Left kidney (tissue), 2 donors: ENCODE data around the gene CD163L1. TPM values are rescaled to one million over a fixed set of nuclear protein-coding genes. Genes with fewer than 3 reads are reported as not detected.
"Not testable (repeated sequence)": the region's sequence is repeated elsewhere in the genome, so short reads cannot be mapped to it uniquely, and the experiment has no call there.

Experiments used
- DNase-seq: peaks from one replicate; pipeline ENCODE4 v3.0.0-alpha.2; 2013
- polyA plus RNA-seq: library from polyadenylated mRNA; unstranded; fragments of 120-200 nt; gene quantifications from one replicate; pipeline ENCODE4 v1.2.1, GENCODE V29; 2013; ENCODE audit not compliant: insufficient read length

CD163L1 gene
- polyA plus RNA-seq, 1 donor: 2.2 TPM

DNA sequence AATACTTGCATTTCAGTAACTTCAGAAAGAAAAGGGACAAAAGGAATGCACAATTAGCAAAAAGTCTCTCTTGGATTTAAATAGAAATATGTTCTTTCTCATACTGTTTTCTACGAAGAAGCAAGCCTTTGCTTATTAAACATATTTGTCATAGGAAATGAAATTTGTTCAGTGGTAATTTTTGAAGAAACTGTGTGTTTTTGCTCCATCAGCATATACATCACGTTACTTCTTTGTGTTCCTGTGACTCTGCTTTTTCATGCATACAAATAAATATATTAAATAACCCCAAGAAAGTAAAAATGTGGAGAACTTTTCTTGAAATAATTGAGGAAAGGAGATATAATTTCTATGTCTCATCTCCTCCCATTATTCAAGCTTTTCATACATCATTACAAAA lies 39.7 kb downstream of the CD163L1 start:
- DNase-seq: no peak

DNA sequence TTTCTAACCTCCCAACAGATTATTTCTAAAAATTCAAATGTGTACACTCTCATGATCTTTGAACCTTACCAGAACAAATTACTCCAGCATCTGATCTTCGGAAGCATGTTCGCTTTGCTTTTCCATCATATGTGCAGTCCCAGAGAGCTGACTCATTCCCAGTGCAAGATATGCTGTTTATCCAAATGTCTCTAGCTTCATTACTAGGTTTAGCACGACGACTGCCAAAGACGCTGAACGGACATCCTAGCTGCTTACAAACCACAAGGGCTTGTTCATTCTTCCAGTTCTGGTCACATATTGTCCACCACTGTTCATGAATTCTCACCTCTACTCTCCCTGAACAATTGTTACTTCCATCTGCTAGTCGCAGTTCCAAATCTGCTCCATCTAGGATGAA lies 40.5 kb downstream of the CD163L1 start:
- DNase-seq: no peak

- no peak for DNase-seq
Measured at GRCh38 chr12:7399089-7399488, 44.9 kb downstream of the CD163L1 start.

- no peak for DNase-seq
Measured at GRCh38 chr12:7396418-7396817, 47.5 kb downstream of the CD163L1 start.

DNA sequence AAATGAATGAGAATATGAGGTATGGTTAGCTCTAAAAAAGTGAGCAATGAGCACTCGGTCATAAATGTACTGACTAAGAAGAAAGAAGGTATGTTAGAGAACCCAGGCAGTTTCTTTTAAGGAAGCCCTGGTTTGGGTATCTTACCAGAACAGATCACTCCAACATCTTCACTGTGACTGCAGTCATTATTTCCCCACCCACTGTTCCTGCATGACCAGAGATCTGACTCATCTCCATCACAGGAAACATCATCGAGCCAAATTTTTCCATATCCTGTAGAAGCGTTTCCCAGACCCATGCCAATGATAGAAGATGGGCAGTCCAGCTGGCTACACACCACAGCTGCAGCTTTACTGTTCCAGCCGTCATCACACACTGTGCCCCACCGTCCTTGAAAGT lies 48.0 kb downstream of the CD163L1 start:
- DNase-seq: no peak

GRCh38 chr12:7387289-7387688 lies 56.7 kb downstream of the CD163L1 start:
- no peak for DNase-seq

DNA sequence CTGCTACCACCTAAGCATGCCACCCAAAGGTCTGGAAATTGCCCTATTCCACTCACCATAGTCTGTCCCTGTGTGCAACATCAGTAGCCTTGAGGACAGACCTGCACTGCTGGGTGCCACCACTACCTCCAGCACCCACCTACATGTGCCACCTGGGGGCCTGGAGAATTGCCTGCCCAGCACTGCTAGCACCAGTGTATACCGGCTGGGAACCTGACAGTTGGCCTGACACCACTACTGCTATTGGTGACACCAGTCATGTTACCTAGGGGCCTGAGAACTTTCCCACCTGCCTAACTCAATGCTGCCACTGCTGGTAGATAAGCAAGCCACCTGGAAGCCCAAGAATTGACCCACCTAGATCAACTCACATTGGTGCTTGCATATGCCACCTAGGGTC lies 60.8 kb downstream of the CD163L1 start:
- no peak for DNase-seq

GRCh38 chr12:7376196-7376595 lies 67.8 kb downstream of the CD163L1 start:
- no peak for DNase-seq

DNA sequence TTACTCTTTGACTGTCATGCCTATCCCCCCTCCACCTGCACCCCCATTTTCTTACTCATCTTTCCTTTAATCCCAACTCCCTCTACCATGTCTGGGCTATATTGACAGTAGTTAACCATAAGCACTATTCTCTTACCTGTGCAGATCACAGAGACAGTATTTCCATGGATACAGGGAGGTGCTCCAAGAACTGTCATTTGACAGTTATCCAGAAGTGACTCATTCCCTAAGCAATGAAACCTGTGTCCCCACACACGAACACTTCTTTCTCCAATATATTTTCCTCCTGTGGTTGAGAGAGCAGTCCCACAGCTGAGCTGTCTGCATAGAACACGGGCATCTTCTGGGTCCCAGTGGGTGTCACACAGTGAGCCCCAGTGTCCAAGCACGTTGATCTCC lies 68.8 kb downstream of the CD163L1 start:
- DNase-seq: no peak

GRCh38 chr12:7374423-7375144 lies 69.4 kb downstream of the CD163L1 start:
- peak; percentile 7 for DNase-seq

GRCh38 chr12:7373226-7373625 lies 70.7 kb downstream of the CD163L1 start:
- DNase-seq: no peak

- DNase-seq: no peak
Measured at GRCh38 chr12:7369274-7369729, 74.7 kb downstream of the CD163L1 start.

DNA sequence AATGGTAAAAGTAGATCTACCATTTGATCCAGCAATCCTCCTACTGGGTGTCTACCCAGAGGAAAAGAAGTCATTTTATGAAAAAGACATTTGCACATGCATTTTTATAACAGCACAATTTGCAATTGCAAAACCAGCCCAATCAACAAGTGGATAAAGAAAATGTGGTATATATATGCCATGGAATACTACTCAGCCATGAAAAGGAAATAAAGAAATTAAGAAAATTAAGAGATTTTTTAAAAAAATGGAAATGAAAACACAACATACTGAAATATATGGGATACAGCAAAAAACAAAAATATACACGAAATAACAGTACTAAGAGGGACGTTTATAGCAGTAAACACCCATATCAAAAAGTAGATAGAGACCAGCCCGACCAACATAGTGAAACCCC lies 81.2 kb downstream of the CD163L1 start:
- no peak for DNase-seq

GRCh38 chr12:7361265-7361664 lies 82.7 kb downstream of the CD163L1 start:
- no peak for DNase-seq

- no peak for DNase-seq
Measured at GRCh38 chr12:7354529-7354928, 89.4 kb downstream of the CD163L1 start.

DNA sequence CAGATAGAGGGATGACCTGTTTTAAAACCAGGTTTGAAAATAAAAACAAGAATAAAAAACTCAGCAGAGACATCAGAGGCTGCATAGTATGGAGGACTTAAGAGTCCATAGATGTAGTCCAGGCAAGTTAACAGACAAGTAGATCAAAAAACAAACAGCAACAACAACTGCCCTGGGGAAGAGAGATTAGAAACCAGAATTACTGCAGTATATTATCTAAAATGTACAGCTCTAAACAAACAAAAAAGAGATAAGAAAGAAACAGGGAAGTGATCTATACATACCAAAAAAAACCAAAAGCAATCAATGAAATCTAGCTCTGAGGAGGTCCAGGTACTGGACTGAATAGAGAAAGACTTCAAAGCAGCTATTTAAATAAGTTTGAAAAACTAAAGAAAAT lies 91.3 kb downstream of the CD163L1 start:
- DNase-seq: no peak

DNA sequence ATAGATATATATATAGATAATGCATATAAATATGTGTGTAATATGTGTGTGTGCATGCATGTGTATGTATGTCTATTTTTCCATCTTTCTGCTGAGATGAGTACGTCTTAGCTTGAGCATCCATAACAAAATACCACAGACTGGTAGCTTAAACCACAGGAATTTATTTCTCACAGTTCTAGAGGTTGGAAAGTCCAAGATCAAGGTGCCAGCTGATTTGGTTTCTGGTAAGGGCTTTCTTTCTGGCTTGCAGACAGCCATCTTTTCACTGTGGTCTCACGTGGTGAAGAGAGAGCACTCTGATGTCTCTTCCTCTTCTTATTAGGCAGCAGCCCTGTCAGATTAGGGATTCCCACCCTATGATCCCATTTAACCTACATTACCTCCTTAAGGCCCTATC lies 92.8 kb downstream of the CD163L1 start:
- DNase-seq: no peak

- DNase-seq: no peak
Measured at GRCh38 chr12:7349418-7349817, 94.5 kb downstream of the CD163L1 start.

GRCh38 chr12:7346551-7347225 lies 97.3 kb downstream of the CD163L1 start:
- DNase-seq: no peak

DNA sequence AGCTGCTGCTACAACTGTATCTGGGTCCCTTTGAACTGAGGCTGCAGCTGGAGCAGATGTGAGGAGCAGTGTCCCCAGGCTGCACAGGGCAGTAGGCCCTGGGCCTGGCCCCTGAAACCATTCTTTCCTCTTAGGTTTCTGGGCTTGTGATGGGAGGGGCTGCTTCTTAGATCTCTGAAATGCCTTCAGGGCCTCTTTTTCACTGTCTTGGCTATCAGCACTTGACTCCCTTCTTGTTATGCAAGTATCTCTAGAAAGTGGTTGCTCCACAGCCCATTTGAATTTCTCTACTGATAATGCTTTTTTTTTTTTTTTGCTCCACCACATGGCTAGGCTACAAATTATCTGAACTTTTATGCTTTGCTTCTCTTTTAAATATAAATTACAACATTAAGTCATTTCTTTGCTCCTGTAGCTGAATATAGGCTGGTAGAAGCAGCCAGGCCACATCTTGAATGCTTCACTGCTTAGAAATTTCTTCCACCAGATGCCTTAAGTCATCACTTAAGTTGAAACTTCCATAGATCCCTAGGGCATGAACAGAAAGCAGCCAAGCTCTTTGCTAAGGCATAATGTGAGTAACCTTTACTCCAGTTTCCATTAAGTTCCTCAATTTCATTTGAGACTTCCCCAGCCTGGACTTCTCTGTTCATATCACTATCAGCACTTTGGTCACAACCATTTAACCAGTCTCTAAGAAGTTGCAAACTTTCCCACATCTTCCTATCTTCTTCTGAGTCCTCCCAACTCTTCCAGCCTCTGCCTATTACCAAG lies 98.9 kb downstream of the CD163L1 start:
- no peak for DNase-seq

GRCh38 chr12:7339675-7340074 lies 104.3 kb downstream of the CD163L1 start:
- no peak for DNase-seq

DNA sequence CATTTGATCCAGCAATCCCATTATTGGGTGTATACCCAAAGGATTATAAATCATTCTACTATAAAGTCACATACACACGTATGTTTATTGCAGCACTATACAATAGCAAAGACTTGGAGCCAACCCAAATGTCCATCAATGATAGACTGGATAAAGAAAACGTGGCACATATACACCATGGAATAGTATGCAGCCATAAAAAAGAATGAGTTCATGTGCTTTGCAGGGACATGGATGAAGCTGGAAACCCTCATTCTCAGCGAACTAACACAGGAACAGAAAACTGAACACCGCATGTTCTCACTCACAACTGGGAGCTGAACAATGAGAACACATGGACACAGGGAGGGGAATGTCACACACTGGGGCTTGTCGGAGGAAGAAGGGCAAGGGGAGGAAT lies 106.2 kb downstream of the CD163L1 start:
- DNase-seq: not testable (repeated sequence)

- DNase-seq: no peak
Measured at GRCh38 chr12:7327918-7328317, 116.0 kb downstream of the CD163L1 start.
